Suprapubic skin (tissue), 4 donors: ENCODE results near the gene ZKSCAN1. TPM values are rescaled to one million over a fixed set of nuclear protein-coding genes. Genes with fewer than 3 reads are reported as not detected.

ENCODE experiments used
- DNase-seq, 2 donors: peaks; one replicate each; pipeline ENCODE4 v3.0.0-alpha.2; 2019; ENCODE audit warnings: low spot score in 2 of 2
- H3K27ac ChIP-seq: fragments of 200-600 bp; sonication (generic); one replicate; pipeline ENCODE4 v1.5.1; 2019
- H3K27me3 ChIP-seq: fragments of 200-600 bp; sonication (generic); one replicate; pipeline ENCODE4 v1.5.1; 2019
- H3K36me3 ChIP-seq: fragments of 200-600 bp; sonication (generic); one replicate; pipeline ENCODE4 v1.5.1; 2019
- H3K4me1 ChIP-seq: fragments of 200-600 bp; sonication (generic); one replicate; pipeline ENCODE4 v1.5.1; 2019
- H3K4me3 ChIP-seq: fragments of 200-600 bp; sonication (generic); one replicate; pipeline ENCODE4 v1.5.1; 2019; ENCODE audit warnings: mild to moderate bottlenecking
- H3K9me3 ChIP-seq: fragments of 200-600 bp; sonication (generic); one replicate; pipeline ENCODE4 v1.5.1; 2019
- EP300 ChIP-seq: sonication (generic); formaldehyde crosslinking; IDR thresholded peaks from one replicate; pipeline ENCODE4 v1.6.1; 2017; ENCODE audit warnings: antibody characterized with exemption
- POLR2A ChIP-seq, 2 donors: fragments of 450-650 bp; IDR thresholded peaks; one replicate each; pipeline ENCODE4 v1.6.1; 2017; ENCODE audit warnings: antibody characterized with exemption in 2 of 2, mild to moderate bottlenecking in 2 of 2, moderate library complexity in 2 of 2
- POLR2AphosphoS5 ChIP-seq, 3 donors: sonication (generic); formaldehyde crosslinking; IDR thresholded peaks; one replicate each; pipeline ENCODE4 v1.6.1; 2017; ENCODE audit warnings: antibody characterized with exemption in 3 of 3
- WGBS: methylation state at CpG from one replicate; pipeline ENCODE4 v1.1.5; 2018; 5-methylcytosine and 5-hydroxymethylcytosine counted together
- total RNA-seq, 4 donors: library from RNA; depleted of rRNA; stranded (reverse); fragments of >200 nt; gene quantifications; one replicate each; pipeline ENCODE4 v1.1.0, GENCODE V29; 2016
- TF ChIP-seq, protein P1 (sequence below), 2 donors: fragments of 200-600 bp in 1 of 2; fragments of 450-650 bp in 1 of 2; sonication (generic) in 1 of 2; IDR thresholded peaks; one replicate each; pipeline ENCODE4 v1.5.1; 2016 to 2019; ENCODE audit warnings: antibody characterized with exemption in 2 of 2, mild to moderate bottlenecking in 1 of 2, moderate library complexity in 1 of 2

Gene ZKSCAN1
- total RNA-seq, 4 donors from 2014 or later = 50.5 to 106 (median 66.4) TPM

DNA sequence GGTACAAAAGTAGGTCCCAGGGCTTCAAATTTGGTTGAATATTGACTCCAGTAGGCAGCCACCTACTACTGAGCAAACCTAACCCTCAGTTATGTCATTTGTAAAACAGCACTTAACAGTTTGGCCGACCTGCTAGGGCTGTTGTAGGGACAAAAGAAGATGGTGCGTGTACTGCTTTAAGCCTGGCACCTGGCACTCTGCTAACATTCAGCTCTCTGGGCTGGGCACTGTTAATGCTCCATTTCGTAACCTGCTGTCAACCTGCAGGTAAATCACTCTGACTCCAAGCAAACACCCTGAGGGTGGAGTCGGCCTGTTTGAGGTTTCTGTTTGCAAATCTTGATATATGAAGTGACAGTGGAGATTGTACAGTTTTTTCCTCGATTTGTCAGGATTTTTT is 7.2 kb downstream of the ZKSCAN1 start:
- no peaks in the 10 kb centered on the region for H3K27me3 ChIP-seq
- TF ChIP-seq POLR2AphosphoS5 (IDR thresholded peaks at IDR 0.05) (peak in 1 of 3 donors; percentile 26), EP300 (no peak)
- H3K4me1 ChIP-seq = peaks cover 50% of the 10 kb centered on the region
- peak; percentile 72 to 78 for DNase-seq
- H3K9me3 ChIP-seq = no peaks in the 10 kb centered on the region
- WGBS = 28% methylated on average over 5 of the region's 5 CpGs
- H3K4me3 ChIP-seq = no peak overlapping the region
- peak overlapping the region; percentile 54 for H3K27ac ChIP-seq
- H3K36me3 ChIP-seq = peaks cover 48% of the 10 kb centered on the region

DNA sequence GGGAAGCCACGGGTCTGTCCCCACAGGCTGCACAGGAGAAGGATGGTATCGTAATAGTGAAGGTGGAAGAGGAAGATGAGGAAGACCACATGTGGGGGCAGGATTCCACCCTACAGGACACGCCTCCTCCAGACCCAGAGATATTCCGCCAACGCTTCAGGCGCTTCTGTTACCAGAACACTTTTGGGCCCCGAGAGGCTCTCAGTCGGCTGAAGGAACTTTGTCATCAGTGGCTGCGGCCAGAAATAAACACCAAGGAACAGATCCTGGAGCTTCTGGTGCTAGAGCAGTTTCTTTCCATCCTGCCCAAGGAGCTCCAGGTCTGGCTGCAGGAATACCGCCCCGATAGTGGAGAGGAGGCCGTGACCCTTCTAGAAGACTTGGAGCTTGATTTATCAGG is 8.1 kb downstream of the ZKSCAN1 start:
- DNase-seq = peak in 1 of 2 donors; percentile 75
- H3K27me3 ChIP-seq = no peaks in the 10 kb centered on the region
- no peaks in the 10 kb centered on the region for H3K9me3 ChIP-seq
- H3K4me3 ChIP-seq = no peak overlapping the region
- no peak for TF ChIP-seq POLR2AphosphoS5 (IDR thresholded peaks at IDR 0.05)
- 77% methylated on average over 12 of the region's 12 CpGs for WGBS
- peaks cover 42% of the 10 kb centered on the region for H3K4me1 ChIP-seq
- H3K36me3 ChIP-seq = peaks cover 54% of the 10 kb centered on the region
- peak overlapping the region; percentile 54 for H3K27ac ChIP-seq

DNA sequence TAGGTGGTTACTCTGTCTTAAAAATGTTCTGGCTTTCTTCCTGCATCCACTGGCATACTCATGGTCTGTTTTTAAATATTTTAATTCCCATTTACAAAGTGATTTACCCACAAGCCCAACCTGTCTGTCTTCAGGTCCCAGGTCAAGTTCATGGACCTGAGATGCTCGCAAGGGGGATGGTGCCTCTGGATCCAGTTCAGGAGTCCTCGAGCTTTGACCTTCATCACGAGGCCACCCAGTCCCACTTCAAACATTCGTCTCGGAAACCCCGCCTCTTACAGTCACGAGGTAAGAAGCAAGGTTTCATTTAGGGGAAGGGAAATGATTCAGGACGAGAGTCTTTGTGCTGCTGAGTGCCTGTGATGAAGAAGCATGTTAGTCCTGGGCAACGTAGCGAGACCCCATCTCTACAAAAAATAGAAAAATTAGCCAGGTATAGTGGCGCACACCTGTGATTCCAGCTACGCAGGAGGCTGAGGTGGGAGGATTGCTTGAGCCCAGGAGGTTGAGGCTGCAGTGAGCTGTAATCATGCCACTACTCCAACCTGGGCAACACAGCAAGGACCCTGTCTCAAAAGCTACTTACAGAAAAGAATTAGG is 8.7 kb downstream of the ZKSCAN1 start:
- DNase-seq = peak in 1 of 2 donors; percentile 29
- Histone ChIP-seq H3K9me3 (no peaks in the 10 kb centered on the region), H3K4me1 (peaks cover 37% of the 10 kb centered on the region), H3K27ac (peak overlapping the region; percentile 54), H3K36me3 (peaks cover 55% of the 10 kb centered on the region), H3K4me3 (no peak overlapping the region), H3K27me3 (no peaks in the 10 kb centered on the region)
- WGBS = 80% methylated on average over 12 of the region's 12 CpGs
- TF ChIP-seq, protein P1, sequence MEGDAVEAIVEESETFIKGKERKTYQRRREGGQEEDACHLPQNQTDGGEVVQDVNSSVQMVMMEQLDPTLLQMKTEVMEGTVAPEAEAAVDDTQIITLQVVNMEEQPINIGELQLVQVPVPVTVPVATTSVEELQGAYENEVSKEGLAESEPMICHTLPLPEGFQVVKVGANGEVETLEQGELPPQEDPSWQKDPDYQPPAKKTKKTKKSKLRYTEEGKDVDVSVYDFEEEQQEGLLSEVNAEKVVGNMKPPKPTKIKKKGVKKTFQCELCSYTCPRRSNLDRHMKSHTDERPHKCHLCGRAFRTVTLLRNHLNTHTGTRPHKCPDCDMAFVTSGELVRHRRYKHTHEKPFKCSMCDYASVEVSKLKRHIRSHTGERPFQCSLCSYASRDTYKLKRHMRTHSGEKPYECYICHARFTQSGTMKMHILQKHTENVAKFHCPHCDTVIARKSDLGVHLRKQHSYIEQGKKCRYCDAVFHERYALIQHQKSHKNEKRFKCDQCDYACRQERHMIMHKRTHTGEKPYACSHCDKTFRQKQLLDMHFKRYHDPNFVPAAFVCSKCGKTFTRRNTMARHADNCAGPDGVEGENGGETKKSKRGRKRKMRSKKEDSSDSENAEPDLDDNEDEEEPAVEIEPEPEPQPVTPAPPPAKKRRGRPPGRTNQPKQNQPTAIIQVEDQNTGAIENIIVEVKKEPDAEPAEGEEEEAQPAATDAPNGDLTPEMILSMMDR (IDR thresholded peaks at IDR 0.05) = no peak
- TF ChIP-seq POLR2A (IDR thresholded peaks at IDR 0.05) (no peak), POLR2AphosphoS5 (IDR thresholded peaks at IDR 0.05) (no peak)

DNA sequence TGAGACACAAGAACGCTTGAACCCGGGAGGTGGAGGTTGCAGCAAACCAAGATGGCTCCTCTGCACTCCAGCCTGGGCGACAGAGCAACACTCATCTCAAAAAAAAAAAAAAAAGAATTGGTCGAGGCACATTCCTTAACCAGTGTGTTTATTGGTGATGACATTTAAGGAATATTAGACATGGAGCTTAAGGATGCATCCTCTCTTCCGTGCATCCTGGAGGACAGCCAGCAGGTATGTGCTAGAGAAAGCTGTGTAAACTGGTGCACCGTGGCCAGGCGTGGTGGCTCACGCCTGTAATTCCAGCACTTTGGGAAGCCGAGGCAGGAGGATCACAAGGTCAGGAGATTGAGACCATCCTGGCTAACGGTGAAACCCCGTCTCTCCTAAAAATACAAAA is 11.8 kb downstream of the ZKSCAN1 start:
- peaks cover 80% of the 10 kb centered on the region for H3K36me3 ChIP-seq
- peak in 1 of 2 donors; percentile 29 for DNase-seq
- no peaks in the 10 kb centered on the region for H3K27me3 ChIP-seq
- H3K4me1 ChIP-seq = peaks cover 18% of the 10 kb centered on the region
- H3K4me3 ChIP-seq = no peak overlapping the region
- TF ChIP-seq POLR2AphosphoS5 (IDR thresholded peaks at IDR 0.05) = no peak
- no peak for TF ChIP-seq POLR2A (IDR thresholded peaks at IDR 0.05)
- TF ChIP-seq EP300 = no peak
- TF ChIP-seq, protein P1 (IDR thresholded peaks at IDR 0.05) = no peak
- WGBS = 90% methylated on average over 11 of the region's 11 CpGs
- no peak overlapping the region for H3K27ac ChIP-seq
- no peaks in the 10 kb centered on the region for H3K9me3 ChIP-seq

DNA sequence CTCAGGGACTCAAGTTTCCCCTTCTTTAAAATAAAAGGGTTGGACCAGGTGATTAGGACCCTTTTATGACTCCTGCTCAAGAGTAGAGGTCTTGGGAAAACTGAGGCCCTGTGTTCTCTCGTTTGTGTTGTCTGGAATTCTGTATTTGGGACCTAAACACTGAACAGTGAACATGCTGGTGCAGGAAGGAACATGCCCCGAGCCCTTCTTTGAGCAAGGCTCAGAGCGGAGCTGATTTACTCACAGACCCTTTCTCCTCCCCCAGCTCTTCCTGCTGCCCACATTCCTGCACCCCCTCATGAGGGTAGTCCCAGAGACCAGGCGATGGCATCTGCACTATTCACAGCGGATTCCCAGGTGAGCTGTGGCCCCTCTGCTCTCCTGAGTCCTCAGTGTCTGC is 14.2 kb downstream of the ZKSCAN1 start:
- peaks cover 87% of the 10 kb centered on the region for H3K36me3 ChIP-seq
- no peaks in the 10 kb centered on the region for H3K9me3 ChIP-seq
- H3K4me1 ChIP-seq = peaks cover 4% of the 10 kb centered on the region
- no peak for TF ChIP-seq EP300
- no peak for TF ChIP-seq POLR2AphosphoS5 (IDR thresholded peaks at IDR 0.05)
- TF ChIP-seq, protein P1 (IDR thresholded peaks at IDR 0.05) = no peak
- TF ChIP-seq POLR2A (IDR thresholded peaks at IDR 0.05) = no peak
- H3K27ac ChIP-seq = no peak overlapping the region
- 70% methylated on average over 5 of the region's 5 CpGs for WGBS
- DNase-seq = no peak
- H3K4me3 ChIP-seq = no peak overlapping the region
- no peaks in the 10 kb centered on the region for H3K27me3 ChIP-seq

DNA sequence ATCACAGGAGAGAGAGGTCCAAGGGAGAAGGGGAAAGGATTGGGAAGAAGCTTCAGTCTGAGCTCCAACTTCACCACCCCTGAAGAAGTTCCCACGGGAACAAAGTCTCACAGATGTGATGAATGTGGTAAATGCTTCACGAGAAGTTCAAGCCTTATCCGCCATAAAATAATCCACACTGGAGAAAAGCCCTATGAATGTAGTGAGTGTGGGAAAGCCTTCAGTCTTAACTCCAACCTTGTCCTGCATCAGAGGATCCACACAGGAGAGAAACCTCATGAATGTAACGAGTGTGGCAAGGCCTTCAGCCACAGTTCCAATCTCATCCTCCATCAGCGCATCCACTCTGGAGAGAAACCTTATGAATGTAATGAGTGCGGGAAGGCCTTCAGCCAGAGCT is 18.1 kb downstream of the ZKSCAN1 start:
- TF ChIP-seq POLR2A (IDR thresholded peaks at IDR 0.05) (no peak), POLR2AphosphoS5 (IDR thresholded peaks at IDR 0.05) (no peak), EP300 (no peak)
- TF ChIP-seq, protein P1 (IDR thresholded peaks at IDR 0.05) = no peak
- peaks cover 77% of the 10 kb centered on the region for H3K36me3 ChIP-seq
- WGBS = 95% methylated on average over 6 of the region's 6 CpGs

More for the DNA sequence above, 18.1 kb downstream of the ZKSCAN1 start:
- H3K27me3 ChIP-seq = no peaks in the 10 kb centered on the region
- peak in 1 of 2 donors; percentile 6 for DNase-seq
- no peaks in the 10 kb centered on the region for H3K9me3 ChIP-seq
- H3K4me3 ChIP-seq = no peak overlapping the region
- H3K27ac ChIP-seq = no peak overlapping the region
- H3K4me1 ChIP-seq = peaks cover 17% of the 10 kb centered on the region
